ENCODE data around the gene CIB1.
A peak's percentile ranks its signal among the peaks of the same experiment; 100 is the strongest.

The CIB1 gene

DNA sequence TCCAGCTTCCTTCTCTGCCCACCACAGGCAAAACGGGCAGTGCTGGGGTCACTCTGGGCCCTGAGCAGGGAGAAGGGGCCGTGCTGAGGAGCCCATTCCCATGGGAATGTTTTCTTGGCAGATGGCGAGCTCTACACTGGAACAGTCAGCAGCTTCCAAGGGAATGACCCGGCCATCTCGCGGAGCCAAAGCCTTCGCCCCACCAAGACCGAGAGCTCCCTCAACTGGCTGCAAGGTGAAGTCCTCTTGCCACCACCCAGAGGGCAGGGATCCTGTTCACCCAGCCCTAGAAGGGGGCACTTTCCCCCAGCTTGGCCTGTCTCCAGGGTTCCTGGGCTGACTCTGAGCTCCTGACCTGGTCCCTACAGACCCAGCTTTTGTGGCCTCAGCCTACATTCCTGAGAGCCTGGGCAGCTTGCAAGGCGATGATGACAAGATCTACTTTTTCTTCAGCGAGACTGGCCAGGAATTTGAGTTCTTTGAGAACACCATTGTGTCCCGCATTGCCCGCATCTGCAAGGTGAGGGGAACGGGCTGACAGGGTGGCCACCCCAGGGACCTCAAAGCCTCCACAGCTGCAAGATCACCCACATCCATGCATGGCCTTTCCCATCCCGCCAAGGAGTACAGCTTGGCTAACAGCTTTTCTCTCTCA lies 12.4 kb downstream of the CIB1 start:
- H4K20me1 ChIP-seq (ENCODE audit: insufficient read depth, low read length, poor library complexity, severe bottlenecking), result no peaks in the 10 kb centered on the region
- no peaks in the 10 kb centered on the region for H3F3A ChIP-seq (ENCODE audit: low read depth)
- no peak overlapping the region for H3K9ac ChIP-seq (ENCODE audit: low read depth, low read length, poor library complexity, severe bottlenecking)
- H3K36me3 ChIP-seq (ENCODE audit: insufficient read depth, low read length), result peaks cover 33% of the 10 kb centered on the region; the same call in 1 of the 2 replicates
- no peak overlapping the region for H3K4me3 ChIP-seq (ENCODE audit: low read length, poor library complexity, severe bottlenecking)
- TF ChIP-seq, protein P1, sequence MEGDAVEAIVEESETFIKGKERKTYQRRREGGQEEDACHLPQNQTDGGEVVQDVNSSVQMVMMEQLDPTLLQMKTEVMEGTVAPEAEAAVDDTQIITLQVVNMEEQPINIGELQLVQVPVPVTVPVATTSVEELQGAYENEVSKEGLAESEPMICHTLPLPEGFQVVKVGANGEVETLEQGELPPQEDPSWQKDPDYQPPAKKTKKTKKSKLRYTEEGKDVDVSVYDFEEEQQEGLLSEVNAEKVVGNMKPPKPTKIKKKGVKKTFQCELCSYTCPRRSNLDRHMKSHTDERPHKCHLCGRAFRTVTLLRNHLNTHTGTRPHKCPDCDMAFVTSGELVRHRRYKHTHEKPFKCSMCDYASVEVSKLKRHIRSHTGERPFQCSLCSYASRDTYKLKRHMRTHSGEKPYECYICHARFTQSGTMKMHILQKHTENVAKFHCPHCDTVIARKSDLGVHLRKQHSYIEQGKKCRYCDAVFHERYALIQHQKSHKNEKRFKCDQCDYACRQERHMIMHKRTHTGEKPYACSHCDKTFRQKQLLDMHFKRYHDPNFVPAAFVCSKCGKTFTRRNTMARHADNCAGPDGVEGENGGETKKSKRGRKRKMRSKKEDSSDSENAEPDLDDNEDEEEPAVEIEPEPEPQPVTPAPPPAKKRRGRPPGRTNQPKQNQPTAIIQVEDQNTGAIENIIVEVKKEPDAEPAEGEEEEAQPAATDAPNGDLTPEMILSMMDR (conservative IDR thresholded peaks at IDR 0.05; ENCODE audit: low read length), result peak; percentile 68
- TF ChIP-seq EZH2phosphoT487 (IDR thresholded peaks at IDR 0.05; ENCODE audit: borderline replicate concordance), result no peak
- H3K9me3 ChIP-seq (ENCODE audit: insufficient read depth, low read depth, low read length), result no peaks in the 10 kb centered on the region
- H2AFZ ChIP-seq (ENCODE audit: low read length), result no peak overlapping the region
- no peak overlapping the region for H3K4me2 ChIP-seq (ENCODE audit: low read depth, low read length, poor library complexity, severe bottlenecking)
- H3K79me2 ChIP-seq (ENCODE audit: insufficient read depth, low read length), result no peaks in the 10 kb centered on the region
- H3K4me1 ChIP-seq (ENCODE audit: insufficient read depth, low read length, poor library complexity, severe bottlenecking), result no peaks in the 10 kb centered on the region
- no peaks in the 10 kb centered on the region for H3K27me3 ChIP-seq (ENCODE audit: insufficient read depth, low read length, poor library complexity, severe bottlenecking)
- H3K9me2 ChIP-seq (replicated peaks; ENCODE audit: low read depth, low read length), result no peaks in the 10 kb centered on the region

DNA sequence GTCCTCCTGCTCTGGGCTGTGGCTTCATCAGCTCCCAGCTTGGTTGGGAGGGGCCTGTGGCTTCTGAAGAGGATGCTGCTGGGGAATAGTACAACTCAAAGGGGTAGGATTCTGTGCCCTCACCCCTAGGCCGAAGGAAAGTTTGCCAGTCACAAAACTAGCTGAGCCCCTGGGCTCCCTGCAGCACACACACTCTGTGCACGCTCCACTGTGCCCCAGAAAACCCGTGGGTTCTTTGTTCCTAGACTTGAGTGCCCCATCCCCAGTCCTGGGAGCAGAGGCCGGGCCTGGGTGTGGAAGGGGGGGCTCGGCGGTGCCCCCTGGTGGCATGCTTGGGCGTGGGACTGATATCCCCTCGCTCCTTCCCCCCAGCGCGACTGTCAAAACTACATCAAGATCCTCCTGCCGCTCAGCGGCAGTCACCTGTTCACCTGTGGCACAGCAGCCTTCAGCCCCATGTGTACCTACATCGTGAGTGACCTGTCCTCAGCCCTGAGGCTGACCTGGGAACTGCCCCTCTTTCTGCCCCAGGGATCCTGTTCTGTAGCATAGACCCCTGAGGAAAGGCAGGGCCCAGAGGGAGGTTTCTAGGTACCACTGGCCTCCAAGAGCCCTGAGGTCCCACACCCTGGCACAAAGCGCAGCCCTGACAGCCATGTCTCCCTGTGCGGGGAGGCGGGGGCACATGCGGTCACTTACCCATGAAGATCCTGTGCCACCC lies 14.2 kb downstream of the CIB1 start:
- H2AFZ ChIP-seq (ENCODE audit: low read length), result no peak overlapping the region
- H3K9me2 ChIP-seq (replicated peaks; ENCODE audit: low read depth, low read length), result no peaks in the 10 kb centered on the region
- TF ChIP-seq EZH2phosphoT487 (IDR thresholded peaks at IDR 0.05; ENCODE audit: borderline replicate concordance), result no peak
- TF ChIP-seq, protein P1 (conservative IDR thresholded peaks at IDR 0.05; ENCODE audit: low read length), result peak; percentile 81
- H3K36me3 ChIP-seq (ENCODE audit: insufficient read depth, low read length), result peaks cover 18% of the 10 kb centered on the region; the same call in 1 of the 2 replicates
- H3K9me3 ChIP-seq (ENCODE audit: insufficient read depth, low read depth, low read length), result no peaks in the 10 kb centered on the region
- no peaks in the 10 kb centered on the region for H3K4me1 ChIP-seq (ENCODE audit: insufficient read depth, low read length, poor library complexity, severe bottlenecking)
- H3K4me3 ChIP-seq (ENCODE audit: low read length, poor library complexity, severe bottlenecking), result no peak overlapping the region
- H3K79me2 ChIP-seq (ENCODE audit: insufficient read depth, low read length), result no peaks in the 10 kb centered on the region
- H3F3A ChIP-seq (ENCODE audit: low read depth), result no peaks in the 10 kb centered on the region
- no peak overlapping the region for H3K9ac ChIP-seq (ENCODE audit: low read depth, low read length, poor library complexity, severe bottlenecking)
- H3K4me2 ChIP-seq (ENCODE audit: low read depth, low read length, poor library complexity, severe bottlenecking), result no peak overlapping the region
- no peaks in the 10 kb centered on the region for H4K20me1 ChIP-seq (ENCODE audit: insufficient read depth, low read length, poor library complexity, severe bottlenecking)
- no peaks in the 10 kb centered on the region for H3K27me3 ChIP-seq (ENCODE audit: insufficient read depth, low read length, poor library complexity, severe bottlenecking)

DNA sequence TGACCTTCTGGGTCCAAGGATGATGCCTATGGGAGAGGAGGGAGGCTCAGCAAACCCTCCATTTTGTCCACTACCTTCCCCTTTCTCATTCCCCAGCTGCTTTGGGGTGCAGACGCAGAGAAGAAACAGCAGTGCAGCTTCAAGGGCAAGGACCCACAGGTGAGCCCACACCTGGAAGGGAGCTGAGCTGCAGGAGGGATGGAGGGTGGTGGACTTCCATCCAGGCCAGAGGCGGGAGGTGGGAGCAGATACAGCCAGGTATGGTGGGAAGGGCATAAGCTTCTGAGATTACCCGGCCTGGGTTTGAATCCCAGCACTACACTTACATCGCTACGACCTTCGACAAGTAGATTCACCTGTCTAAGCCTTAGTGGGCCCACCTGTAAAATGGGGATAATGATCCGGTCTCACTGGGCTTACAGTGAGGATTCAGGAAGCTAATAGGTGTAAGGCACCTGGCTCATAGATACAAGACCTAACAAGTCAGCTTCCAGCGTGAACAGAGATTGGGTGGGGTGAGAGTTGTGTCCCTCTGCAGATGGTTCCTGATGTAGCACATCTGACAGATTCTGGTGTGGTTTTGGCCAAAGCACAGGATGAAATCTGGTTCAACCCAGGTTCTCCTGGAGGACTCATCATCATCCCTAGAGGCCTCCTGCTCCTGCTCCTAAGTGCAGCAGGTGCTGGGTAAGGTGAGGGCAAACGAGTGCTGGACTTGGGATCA lies 15.9 kb downstream of the CIB1 start:
- TF ChIP-seq, protein P1 (conservative IDR thresholded peaks at IDR 0.05; ENCODE audit: low read length), result no peak
- TF ChIP-seq EZH2phosphoT487 (IDR thresholded peaks at IDR 0.05; ENCODE audit: borderline replicate concordance), result no peak
- Histone ChIP-seq H3K9me3 (ENCODE audit: insufficient read depth, low read depth, low read length) (no peaks in the 10 kb centered on the region), H3K36me3 (ENCODE audit: insufficient read depth, low read length) (peaks cover 3% of the 10 kb centered on the region; the same call in 1 of the 2 replicates), H3F3A (ENCODE audit: low read depth) (no peaks in the 10 kb centered on the region), H3K9me2 (replicated peaks; ENCODE audit: low read depth, low read length) (no peaks in the 10 kb centered on the region), H3K79me2 (ENCODE audit: insufficient read depth, low read length) (peaks cover 5% of the 10 kb centered on the region; the same call in 1 of the 2 replicates), H3K4me1 (ENCODE audit: insufficient read depth, low read length, poor library complexity, severe bottlenecking) (no peaks in the 10 kb centered on the region), H3K4me2 (ENCODE audit: low read depth, low read length, poor library complexity, severe bottlenecking) (no peak overlapping the region), H4K20me1 (ENCODE audit: insufficient read depth, low read length, poor library complexity, severe bottlenecking) (no peaks in the 10 kb centered on the region), H2AFZ (ENCODE audit: low read length) (no peak overlapping the region), H3K4me3 (ENCODE audit: low read length, poor library complexity, severe bottlenecking) (no peak overlapping the region), H3K27me3 (ENCODE audit: insufficient read depth, low read length, poor library complexity, severe bottlenecking) (no peaks in the 10 kb centered on the region), H3K9ac (ENCODE audit: low read depth, low read length, poor library complexity, severe bottlenecking) (no peak overlapping the region)
